MM.1S (cell line): ENCODE results near the gene GDPD5.

Experiments used
- EZH2 ChIP-seq: fragments of 300-600 bp; sonication (generic); optimal IDR thresholded peaks from 2 replicates; pipeline ENCODE3; 2017; ENCODE audit warnings: low read depth, mild to moderate bottlenecking, antibody characterized with exemption, low read length, mixed read lengths
- TF ChIP-seq, protein P1 (sequence below): fragments of 300-600 bp; sonication (generic); IDR thresholded peaks from 2 replicates; pipeline ENCODE4 v1.5.1; 2016; ENCODE audit warnings: antibody characterized with exemption, low read length, mixed read lengths

GRCh38 chr11:75428989-75429640 lies 96.6 kb downstream of the GDPD5 start:
- TF ChIP-seq, protein P1, sequence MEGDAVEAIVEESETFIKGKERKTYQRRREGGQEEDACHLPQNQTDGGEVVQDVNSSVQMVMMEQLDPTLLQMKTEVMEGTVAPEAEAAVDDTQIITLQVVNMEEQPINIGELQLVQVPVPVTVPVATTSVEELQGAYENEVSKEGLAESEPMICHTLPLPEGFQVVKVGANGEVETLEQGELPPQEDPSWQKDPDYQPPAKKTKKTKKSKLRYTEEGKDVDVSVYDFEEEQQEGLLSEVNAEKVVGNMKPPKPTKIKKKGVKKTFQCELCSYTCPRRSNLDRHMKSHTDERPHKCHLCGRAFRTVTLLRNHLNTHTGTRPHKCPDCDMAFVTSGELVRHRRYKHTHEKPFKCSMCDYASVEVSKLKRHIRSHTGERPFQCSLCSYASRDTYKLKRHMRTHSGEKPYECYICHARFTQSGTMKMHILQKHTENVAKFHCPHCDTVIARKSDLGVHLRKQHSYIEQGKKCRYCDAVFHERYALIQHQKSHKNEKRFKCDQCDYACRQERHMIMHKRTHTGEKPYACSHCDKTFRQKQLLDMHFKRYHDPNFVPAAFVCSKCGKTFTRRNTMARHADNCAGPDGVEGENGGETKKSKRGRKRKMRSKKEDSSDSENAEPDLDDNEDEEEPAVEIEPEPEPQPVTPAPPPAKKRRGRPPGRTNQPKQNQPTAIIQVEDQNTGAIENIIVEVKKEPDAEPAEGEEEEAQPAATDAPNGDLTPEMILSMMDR: no peak
- no peak for TF ChIP-seq EZH2
